Stimulated activated CD8-positive, alpha-beta memory T cell treated with anti-CD3 and anti-CD28 coated beads, Interleukin-7, amount 100 ng/mL, for 24 hours (primary cell): ENCODE data around the gene KLHDC8B.
"Not testable (repeated sequence)": the region's sequence is repeated elsewhere in the genome, so short reads cannot be mapped to it uniquely, and the experiment has no call there.

Experiments
- DNase-seq: peaks from one replicate; pipeline ENCODE4 v3.0.0-alpha.2; 2020; ENCODE audit warnings: low read depth

The KLHDC8B gene

DNA sequence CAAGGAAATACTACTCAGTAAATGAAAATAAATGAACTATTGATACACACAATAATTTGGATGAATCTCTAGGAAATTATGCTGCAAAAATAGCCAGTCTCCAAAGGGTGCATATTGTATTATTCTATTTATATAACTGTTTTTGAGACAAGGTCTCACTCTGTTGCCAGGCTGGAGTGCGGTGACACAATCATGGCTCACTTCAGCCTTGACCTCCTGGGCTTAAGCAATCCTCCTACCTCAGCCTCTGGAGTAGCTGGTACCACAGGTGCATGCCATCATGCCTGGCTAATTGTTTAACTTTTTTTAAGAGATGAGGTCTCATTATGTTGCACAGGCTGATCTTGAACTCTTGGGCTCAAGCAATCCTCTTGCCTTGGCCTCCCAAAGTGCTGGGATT is 12.5 kb downstream of the KLHDC8B start:
- no peak for DNase-seq

DNA sequence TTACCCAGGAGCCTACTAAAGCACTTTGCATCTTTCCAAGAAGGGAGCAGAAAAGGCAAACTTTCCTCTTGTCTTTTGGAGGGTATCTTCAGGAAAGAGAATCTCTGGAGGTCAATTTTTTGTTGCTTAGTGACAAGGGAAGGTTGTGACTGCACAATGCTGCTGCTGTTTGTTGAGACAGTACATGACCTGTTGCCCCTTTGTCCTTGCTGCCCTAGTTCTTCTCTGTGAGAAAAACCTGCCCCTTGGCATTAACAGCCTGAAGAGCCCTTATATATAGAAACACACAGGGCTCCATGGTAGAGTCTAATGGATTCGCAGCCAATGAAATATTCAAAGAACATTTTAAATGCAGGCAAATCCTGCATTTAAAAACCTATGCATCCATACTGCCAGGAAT is 20.3 kb downstream of the KLHDC8B start:
- no peak for DNase-seq

DNA sequence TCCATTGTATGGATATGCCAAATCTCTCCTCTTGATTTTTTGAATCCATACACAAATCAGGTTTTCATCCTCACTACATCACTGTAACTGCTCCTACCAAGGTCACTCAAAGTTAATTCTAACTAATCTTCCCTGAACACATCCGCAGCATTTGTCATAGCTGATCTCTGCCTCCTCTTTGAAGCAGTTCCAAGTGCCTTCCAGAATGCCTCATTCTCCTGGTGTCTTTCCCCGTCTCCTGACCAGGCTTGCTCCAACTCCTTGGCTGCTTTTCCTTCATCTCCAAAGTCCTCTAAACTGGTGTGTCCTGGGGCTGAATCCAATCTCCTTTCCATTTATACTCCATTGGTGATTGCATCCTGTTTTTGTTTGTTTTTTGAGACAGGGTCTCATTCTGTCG is 26.8 kb downstream of the KLHDC8B start:
- no peak for DNase-seq

DNA sequence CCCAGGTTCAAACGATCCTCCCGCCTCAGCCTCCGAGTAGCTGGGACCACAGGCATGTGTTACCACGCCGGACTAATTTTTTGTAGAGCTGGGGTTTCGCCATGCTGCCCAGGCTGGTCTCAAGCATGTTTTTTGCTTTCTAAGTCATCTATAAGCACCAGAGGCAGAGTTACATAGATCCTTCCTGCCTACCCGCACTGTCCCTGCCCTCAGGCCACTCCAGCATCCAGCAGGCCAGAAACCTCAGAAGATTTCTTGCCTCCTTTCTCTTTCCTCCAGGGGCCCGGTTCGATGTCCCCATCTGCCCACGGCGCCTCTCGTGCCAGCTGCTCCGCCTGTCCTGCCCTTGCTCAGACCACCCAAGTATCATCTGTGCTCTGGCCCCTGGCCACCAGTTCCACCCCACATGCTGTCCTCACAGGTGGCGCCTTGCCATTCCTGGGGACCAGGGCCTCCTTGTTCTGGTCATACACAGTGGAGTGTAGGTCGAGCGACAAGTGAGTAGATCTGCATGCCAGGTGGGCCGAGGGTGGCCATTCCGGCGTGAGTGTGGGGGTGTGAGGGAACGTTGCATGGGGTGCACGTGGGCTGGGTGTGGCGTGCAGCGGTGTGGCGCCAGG is 27.3 kb downstream of the KLHDC8B start:
- DNase-seq = no peak

DNA sequence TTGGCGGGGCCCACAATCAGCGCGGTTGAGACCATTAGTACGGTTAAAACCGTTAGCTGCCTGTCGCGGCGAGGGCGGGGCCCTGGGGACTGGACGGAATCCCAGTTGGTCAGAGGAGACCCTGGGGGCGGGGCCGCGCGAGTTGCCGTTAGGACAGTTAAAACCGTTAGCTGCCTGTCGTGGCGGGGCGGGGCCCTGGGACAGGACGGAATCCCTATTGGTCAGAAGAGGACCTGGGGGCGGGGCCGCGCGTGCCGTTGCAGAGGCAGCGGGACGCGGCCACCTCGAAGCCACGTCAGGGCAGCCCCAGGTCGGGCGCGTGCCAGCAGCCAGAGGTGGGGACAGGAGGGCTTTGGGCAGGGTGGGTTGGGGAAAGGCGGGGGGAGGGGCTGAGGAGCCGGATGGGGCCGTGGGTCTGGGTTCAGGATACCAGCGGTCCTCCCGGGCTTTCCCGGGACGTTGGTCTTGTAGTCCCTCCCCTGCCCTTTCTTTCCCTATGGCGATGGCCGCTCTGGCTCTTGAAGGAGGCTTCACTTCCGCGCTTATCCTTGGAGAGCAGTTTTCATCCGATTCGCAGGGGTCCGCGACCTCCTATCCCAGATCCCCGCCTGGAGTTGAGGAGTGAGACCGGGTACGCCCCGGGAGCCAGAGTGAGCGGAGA is 28.0 kb downstream of the KLHDC8B start:
- DNase-seq = no peak

DNA sequence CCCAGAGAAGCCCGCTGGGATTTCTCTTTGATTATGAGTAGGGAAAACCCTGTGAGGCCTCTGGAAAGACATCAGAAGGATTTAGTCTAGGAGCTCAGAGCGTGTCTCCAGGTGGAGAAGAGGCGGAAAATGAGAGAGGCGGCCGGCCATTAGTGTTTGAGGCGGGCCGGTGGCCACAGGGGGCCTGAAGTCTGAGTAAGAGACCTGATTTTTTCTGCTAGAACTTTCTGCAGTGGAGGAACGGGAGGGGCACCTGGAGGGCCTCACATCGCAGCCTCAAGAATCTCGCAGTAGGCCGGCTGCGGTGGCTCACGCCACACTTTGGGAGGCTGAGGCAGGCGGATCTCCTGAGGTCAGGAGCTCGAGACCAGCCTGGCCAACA is 28.5 kb downstream of the KLHDC8B start:
- DNase-seq = no peak

DNA sequence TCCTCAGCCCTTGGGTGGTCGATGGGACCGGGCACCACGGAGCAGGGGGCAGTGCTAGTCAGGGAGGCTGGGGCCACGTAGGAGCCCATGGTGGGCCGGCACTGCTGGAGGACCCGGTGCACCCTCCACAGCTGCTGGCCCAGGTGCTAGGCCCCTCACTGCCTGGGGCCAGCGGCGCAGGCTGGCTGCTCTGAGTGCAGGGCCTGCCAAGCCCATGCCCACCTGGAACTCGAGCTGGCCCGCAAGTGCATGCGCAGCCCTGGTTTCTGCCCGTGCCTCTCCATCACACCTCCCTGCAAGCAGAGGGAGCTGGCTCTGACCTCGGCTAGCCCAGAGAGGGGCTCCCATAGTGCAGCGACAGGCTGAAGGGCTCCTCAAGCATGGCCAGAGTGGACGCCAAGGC is 42.1 kb downstream of the KLHDC8B start:
- no peak for DNase-seq

DNA sequence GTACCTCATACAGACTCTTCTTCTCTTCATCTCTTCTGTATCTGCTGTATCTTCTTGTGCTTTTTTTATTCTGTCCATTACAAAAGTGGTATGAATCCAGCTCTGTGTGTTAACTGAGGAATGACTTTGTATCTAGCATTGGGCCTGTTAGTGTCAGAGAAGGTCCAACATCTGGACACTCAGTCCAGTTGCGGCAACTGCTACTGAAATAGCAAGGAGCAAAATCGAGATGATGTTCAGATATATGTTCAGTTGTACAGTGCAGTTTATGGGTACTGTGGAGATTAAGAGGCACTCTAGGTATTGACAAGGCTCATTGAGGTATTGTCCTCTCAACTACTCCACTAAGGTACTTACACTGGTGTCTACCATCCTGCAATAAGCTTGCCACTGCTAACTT is 42.6 kb downstream of the KLHDC8B start:
- no peak for DNase-seq

DNA sequence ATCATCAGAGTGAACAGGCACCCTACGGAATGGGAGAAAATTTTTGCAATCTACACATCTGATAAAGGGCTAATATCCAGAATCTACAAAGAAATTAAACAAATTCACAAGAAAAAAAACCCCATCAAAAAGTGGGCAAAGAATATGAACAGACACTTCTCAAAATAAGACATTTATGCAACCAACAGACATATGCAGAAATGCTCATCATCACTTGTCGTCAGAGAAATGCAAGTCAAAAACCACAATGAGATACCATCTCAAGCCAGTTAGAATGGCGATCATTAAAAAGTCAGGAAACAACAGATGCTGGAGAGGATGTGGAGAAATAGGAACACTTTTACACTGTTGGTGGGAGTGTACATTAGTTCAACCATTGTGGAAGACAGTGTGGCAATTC is 45.3 kb downstream of the KLHDC8B start:
- DNase-seq = not testable (repeated sequence)

DNA sequence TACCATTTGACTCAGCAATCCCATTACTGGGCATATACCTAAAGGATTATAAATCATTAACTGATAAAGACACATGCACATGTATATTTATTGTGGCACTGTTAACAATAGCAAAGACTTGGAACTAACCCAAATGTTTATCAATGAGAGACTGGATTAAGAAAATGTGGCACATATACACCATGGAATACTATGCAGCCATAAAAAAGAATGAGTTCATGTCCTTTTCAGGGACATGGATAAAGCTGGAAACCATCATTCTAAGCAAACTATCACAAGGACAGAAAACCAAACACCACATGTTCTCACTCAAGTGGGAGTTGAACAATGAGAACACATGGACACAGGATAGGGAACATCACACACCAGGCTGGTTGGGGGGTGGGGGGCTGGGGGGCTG is 45.7 kb downstream of the KLHDC8B start:
- not testable (repeated sequence) for DNase-seq

DNA sequence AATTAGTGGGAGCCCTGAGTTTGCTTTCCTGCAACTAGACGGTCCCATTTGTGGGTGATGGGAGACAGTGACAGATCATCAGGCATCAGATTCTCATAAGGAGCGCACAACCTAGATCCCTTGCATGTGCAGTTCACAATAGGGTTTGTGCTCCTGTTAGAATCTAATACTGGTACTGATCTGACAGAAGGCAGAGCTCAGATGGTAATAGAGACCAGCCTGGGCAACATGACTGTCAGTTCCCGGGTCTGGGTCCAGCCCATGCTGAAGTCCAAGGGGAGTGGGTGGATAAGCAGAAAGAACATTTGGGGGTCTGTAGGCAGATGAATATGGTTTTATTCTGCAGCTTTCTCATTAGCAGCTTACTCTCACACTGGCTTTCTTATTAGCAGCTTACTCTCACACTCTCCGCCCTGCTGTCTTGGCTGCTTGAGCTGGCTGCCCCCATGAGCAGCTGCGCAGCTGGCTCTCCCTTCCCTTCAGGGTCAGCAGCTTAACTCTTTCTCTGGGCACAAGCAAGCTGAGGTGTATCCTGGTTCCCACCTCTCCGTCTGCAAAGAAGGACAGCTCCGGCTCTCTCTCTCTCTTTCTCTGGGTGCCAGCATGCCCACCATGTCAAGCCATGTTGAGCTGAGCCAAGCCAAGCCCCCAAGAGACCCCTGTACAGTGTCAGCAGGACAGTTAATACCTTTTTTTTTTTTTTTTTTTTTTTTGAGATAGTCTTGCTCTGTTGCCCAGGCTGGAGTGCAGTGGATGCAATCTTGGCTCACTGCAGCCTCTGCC is 46.5 kb downstream of the KLHDC8B start:
- DNase-seq = no peak

DNA sequence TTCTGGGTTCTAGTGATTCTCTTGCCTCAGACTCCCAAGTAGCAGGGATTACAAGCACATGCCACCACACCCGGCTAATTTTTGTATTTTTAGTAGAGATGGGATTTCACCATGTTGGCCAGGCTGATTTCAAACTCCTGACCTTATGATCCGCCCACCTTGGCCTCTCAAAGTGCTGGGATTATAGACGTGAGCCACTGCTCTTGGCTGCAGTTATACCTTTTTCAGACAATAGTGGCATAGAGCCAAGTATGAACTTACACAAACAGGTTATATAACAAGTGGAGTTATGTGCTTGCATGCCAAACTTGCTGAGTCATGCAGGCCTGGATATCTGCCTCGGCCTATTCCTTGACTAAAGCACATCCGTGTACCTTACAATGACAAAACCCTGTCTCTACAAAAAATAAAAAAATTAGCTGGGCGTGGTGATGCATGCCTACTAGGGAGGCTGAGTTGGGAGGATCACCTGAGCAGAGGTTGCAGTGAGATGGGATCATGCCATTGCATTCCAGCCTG is 47.1 kb downstream of the KLHDC8B start:
- DNase-seq = not testable (repeated sequence)

DNA sequence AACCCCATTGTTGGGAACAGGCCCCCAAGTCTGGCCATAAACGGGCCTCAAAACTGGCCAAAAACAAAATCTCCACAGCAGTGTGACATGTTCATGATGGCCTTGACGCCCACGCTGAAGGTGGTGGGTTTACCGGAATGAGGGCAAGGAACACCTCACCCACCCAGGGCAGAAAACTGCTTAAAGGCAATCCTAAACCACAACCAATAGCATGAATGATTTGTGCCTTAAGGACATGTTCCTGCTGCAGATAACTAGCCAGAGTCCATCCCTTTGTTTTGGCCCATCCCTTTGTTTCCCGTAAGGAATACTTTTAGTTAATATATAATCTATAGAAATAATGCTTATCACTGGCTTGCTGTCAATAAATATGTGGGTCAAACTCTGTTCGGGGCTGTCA is 47.7 kb downstream of the KLHDC8B start:
- DNase-seq = no peak

DNA sequence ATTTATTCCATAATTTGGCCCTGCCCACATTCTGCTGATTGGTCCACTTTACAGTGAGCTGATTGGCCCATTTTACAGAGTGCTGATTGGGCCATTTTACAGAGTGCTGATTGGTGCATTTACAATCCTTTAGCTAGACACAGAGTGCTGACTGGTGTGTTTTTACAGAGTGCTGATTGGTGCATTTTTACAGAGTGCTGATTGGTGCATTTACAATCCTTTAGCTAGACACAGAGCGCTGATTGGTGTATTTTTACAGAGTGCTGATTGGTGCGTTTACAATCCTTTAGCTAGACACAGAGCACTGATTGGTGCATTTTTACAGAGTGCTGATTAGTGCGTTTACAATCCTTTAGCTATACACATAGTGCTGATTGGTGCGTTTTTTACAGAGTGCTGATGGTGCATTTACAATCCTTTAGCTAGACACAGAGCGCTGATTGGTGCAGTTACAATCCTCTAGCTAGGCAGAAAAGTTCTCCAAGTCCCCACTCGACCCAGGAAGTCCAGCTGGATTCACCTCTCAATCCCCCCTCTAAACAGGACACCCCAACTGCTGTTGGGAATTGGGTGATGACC is 49.7 kb downstream of the KLHDC8B start:
- not testable (repeated sequence) for DNase-seq

DNA sequence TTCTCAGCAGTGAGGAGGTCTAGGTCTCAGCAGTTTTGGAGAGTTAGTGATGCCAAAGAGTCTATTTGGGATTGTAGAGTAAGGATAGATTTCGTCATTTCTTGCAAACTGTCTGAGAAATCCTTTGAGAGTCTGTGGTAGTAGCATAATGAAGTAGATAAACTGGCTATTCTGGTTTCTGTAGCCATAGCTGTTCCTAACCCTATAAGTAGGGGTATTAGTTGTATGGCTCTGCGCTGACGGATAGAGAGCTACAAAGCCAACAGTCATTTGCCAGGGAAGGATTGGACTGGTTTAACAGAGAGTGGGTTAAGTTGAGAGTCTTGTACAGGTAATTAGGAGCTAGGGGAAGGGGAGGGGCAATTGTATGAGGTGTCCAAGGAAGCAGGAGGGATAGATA is 50.6 kb downstream of the KLHDC8B start:
- DNase-seq = no peak
